MM.1S (cell line): ENCODE results near the gene KCTD15.

ENCODE experiments used
- DNase-seq: peaks from one replicate; pipeline ENCODE4 v3.0.0-alpha.2; 2015
- H2AFZ ChIP-seq: fragments of 300-600 bp; sonication (generic); 2 replicates; pipeline ENCODE4 v1.6.0; 2016; ENCODE audit warnings: antibody characterized with exemption, low read length
- H3F3A ChIP-seq: fragments of 300-600 bp; sonication (generic); 2 replicates; pipeline ENCODE4 v1.6.1; 2016; ENCODE audit warnings: mild to moderate bottlenecking, antibody characterized with exemption, low read length, moderate library complexity, mixed read lengths; ENCODE audit not compliant: insufficient read depth
- H3K27ac ChIP-seq: fragments of 300-600 bp; sonication (generic); 2 replicates; pipeline ENCODE4 v1.5.1; 2016; ENCODE audit warnings: mild to moderate bottlenecking, low read length
- H3K27me3 ChIP-seq: fragments of 300-600 bp; sonication (generic); replicated peaks from 2 replicates; pipeline ENCODE4 v1.6.0; 2016; ENCODE audit warnings: low read length; ENCODE audit not compliant: insufficient read depth
- H3K36me3 ChIP-seq: fragments of 300-600 bp; sonication (generic); replicated peaks from 2 replicates; pipeline ENCODE4 v1.6.1; 2016; ENCODE audit warnings: mild to moderate bottlenecking, low read length, mixed read lengths; ENCODE audit not compliant: insufficient read depth
- H3K4me1 ChIP-seq: fragments of 300-600 bp; sonication (generic); 2 replicates; pipeline ENCODE4 v1.6.1; 2016; ENCODE audit warnings: low read length, mixed read lengths
- H3K4me2 ChIP-seq: fragments of 300-600 bp; sonication (generic); 2 replicates; pipeline ENCODE4 v1.6.0; 2016; ENCODE audit warnings: low read depth, low read length
- H3K4me3 ChIP-seq: fragments of 300-600 bp; sonication (generic); 2 replicates; pipeline ENCODE4 v1.5.1; 2016; ENCODE audit warnings: low read length, mixed read lengths
- H3K79me2 ChIP-seq: fragments of 300-600 bp; sonication (generic); 2 replicates; pipeline ENCODE4 v1.6.1; 2016; ENCODE audit warnings: mixed run types, low read length, mixed read lengths
- H3K9ac ChIP-seq: fragments of 300-600 bp; sonication (generic); 2 replicates; pipeline ENCODE4 v1.6.1; 2016; ENCODE audit warnings: low read length, mixed read lengths
- H3K9me2 ChIP-seq: fragments of 300-600 bp; sonication (generic); replicated peaks from 2 replicates; pipeline ENCODE4 v1.6.1; 2016; ENCODE audit warnings: mild to moderate bottlenecking, low read length, mixed read lengths; ENCODE audit not compliant: insufficient read depth
- H3K9me3 ChIP-seq: fragments of 300-600 bp; sonication (generic); replicated peaks from 2 replicates; pipeline ENCODE4 v1.6.1; 2016; ENCODE audit warnings: mild to moderate bottlenecking, low read length, mixed read lengths; ENCODE audit not compliant: insufficient read depth
- H4K20me1 ChIP-seq: fragments of 300-600 bp; sonication (generic); 2 replicates; pipeline ENCODE4 v1.6.1; 2016; ENCODE audit warnings: mild to moderate bottlenecking, low read length, moderate library complexity, mixed read lengths; ENCODE audit not compliant: insufficient read depth
- EZH2 ChIP-seq: fragments of 300-600 bp; sonication (generic); optimal IDR thresholded peaks from 2 replicates; pipeline ENCODE3; 2017; ENCODE audit warnings: low read depth, mild to moderate bottlenecking, antibody characterized with exemption, low read length, mixed read lengths
- EZH2phosphoT487 ChIP-seq: fragments of 300-600 bp; sonication (generic); IDR thresholded peaks from 2 replicates; pipeline ENCODE4 v1.6.1; 2018; ENCODE audit warnings: antibody characterized with exemption, low read length
- TF ChIP-seq, protein P1 (sequence below): fragments of 300-600 bp; sonication (generic); IDR thresholded peaks from 2 replicates; pipeline ENCODE4 v1.5.1; 2016; ENCODE audit warnings: antibody characterized with exemption, low read length, mixed read lengths

The KCTD15 gene

DNA sequence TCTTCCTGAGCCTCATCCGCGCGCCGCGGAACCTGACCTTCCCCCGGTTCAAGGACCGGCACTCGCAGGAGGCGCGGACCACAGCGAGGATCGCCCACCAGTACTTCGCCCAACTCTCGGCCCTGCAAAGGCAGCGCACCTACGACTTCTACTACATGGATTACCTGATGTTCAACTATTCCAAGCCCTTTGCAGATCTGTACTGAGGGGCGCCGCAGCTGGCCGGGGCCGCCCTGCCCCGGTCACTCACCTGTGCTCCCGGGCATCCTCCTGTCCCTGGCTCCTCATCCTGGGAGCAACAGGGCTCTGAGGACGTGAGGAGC, 23.9 kb upstream of the KCTD15 start:
- Histone ChIP-seq H2AFZ (no peak overlapping the region), H3K4me2 (no peak overlapping the region), H4K20me1 (no peaks in the 10 kb centered on the region), H3K9me2 (no peaks in the 10 kb centered on the region), H3K4me1 (no peaks in the 10 kb centered on the region), H3K9ac (no peak overlapping the region), H3F3A (no peaks in the 10 kb centered on the region), H3K9me3 (no peaks in the 10 kb centered on the region), H3K27me3 (no peaks in the 10 kb centered on the region), H3K36me3 (no peaks in the 10 kb centered on the region), H3K4me3 (no peak overlapping the region), H3K79me2 (no peaks in the 10 kb centered on the region), H3K27ac (no peak overlapping the region)
- TF ChIP-seq, protein P1, sequence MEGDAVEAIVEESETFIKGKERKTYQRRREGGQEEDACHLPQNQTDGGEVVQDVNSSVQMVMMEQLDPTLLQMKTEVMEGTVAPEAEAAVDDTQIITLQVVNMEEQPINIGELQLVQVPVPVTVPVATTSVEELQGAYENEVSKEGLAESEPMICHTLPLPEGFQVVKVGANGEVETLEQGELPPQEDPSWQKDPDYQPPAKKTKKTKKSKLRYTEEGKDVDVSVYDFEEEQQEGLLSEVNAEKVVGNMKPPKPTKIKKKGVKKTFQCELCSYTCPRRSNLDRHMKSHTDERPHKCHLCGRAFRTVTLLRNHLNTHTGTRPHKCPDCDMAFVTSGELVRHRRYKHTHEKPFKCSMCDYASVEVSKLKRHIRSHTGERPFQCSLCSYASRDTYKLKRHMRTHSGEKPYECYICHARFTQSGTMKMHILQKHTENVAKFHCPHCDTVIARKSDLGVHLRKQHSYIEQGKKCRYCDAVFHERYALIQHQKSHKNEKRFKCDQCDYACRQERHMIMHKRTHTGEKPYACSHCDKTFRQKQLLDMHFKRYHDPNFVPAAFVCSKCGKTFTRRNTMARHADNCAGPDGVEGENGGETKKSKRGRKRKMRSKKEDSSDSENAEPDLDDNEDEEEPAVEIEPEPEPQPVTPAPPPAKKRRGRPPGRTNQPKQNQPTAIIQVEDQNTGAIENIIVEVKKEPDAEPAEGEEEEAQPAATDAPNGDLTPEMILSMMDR: no peak
- TF ChIP-seq EZH2 (no peak), EZH2phosphoT487 (no peak)
- DNase-seq: no peak

DNA sequence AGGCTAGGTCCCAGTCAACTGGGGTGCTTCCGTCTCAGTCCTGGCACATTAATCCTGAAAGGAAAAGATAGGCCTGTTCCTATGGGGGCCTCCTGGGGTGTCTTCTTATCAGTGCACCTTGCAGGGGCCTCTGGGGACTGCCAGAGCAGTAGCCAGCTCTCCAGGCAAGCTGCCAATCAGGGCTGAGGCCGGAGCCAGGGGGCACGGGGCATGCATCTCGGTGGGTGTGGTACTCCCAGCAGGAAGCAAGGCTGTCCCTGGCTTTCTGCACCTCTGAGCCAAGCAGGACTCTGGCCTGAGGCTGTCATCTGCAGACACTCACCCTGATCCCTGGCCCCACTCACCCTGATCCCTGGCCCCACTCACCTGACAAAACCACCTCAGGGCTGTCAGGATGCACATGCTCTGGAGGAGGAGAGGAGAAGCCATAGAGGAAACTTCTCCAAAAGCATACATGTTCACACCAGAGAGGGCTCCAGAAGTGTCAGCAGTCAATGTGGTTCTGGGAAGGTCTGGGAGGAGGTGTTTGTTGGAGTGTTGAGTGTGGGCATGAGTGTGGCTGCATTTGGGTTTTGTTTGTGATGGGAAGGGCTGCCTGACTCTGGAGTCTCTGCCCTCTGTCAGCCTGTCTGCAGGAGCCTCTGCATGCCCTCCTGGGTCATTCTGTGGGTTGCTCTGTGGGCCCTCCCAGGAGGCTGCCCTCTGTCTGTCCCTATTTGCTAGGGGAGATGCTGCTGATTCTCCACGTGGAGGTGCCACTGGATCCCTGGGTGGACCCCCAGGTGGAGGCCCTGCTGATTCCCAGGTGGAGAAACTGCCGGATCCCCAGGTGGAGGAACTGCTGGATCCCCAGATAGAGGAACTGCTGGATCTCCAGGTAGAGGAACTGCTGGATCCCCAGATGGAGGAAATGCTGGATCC, 22.7 kb upstream of the KCTD15 start:
- TF ChIP-seq EZH2 (no peak), EZH2phosphoT487 (no peak)
- TF ChIP-seq, protein P1: no peak
- H3K27me3 ChIP-seq: peaks cover 8% of the 10 kb centered on the region
- no peak for DNase-seq
- no peaks in the 10 kb centered on the region for H3K9me2 ChIP-seq
- H3K9me3 ChIP-seq: no peaks in the 10 kb centered on the region
- no peak overlapping the region for H3K4me2 ChIP-seq
- H3K9ac ChIP-seq: no peak overlapping the region
- no peak overlapping the region for H3K27ac ChIP-seq
- no peaks in the 10 kb centered on the region for H3K79me2 ChIP-seq
- no peaks in the 10 kb centered on the region for H3K4me1 ChIP-seq
- no peak overlapping the region for H2AFZ ChIP-seq
- H3K4me3 ChIP-seq: no peak overlapping the region
- H4K20me1 ChIP-seq: no peaks in the 10 kb centered on the region
- no peaks in the 10 kb centered on the region for H3K36me3 ChIP-seq
- H3F3A ChIP-seq: no peaks in the 10 kb centered on the region

DNA sequence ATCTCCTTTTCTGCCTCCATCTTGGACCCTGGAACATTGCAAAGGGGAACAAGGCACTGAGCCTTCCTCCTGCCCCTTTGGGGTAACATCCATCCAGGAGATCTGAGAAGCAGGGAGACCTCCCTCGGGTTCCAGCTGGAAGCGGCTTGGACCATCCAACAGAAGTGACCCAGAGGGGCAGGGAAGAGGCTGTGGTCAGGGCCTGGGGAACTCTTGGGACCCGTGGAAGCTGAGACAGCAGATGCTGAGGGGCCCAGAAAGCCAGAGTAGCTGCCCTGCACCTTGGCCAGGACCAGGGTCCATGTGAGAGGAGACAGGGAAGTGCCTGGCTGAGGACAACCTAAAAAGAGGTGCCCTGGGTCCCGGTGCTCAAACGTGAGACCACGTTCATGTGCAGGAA, 21.9 kb upstream of the KCTD15 start:
- Histone ChIP-seq H3K36me3 (no peaks in the 10 kb centered on the region), H2AFZ (no peak overlapping the region), H3K4me1 (no peaks in the 10 kb centered on the region), H3K9me2 (no peaks in the 10 kb centered on the region), H3K4me3 (no peak overlapping the region), H4K20me1 (no peaks in the 10 kb centered on the region), H3K4me2 (no peak overlapping the region), H3K9me3 (no peaks in the 10 kb centered on the region), H3K79me2 (no peaks in the 10 kb centered on the region), H3F3A (no peaks in the 10 kb centered on the region), H3K27ac (no peak overlapping the region), H3K9ac (no peak overlapping the region), H3K27me3 (peaks cover 16% of the 10 kb centered on the region)
- DNase-seq: no peak
- TF ChIP-seq EZH2 (no peak), EZH2phosphoT487 (no peak)
- TF ChIP-seq, protein P1: no peak
